ENCODE data around the gene MCC.

Gene MCC

GRCh38 chr5:113347572-113347971, 140.7 kb downstream of the MCC start:
- no peak for DNase-seq (ENCODE audit: low spot score)
- in situ Hi-C loops (cut with MboI; ENCODE audit: low pct_unique_long_range_greater_than_20kb, low sequenced_read_pairs, unreplicated experiment), result no loop called here
- TF ChIP-seq CTCF (IDR thresholded peaks at IDR 0.05; ENCODE audit: extremely low read depth, insufficient read depth, missing control alignments), result no peak

GRCh38 chr5:113344973-113345940, 143.0 kb downstream of the MCC start:
- no peak for DNase-seq (ENCODE audit: low spot score)
- in situ Hi-C loops (cut with MboI; ENCODE audit: low pct_unique_long_range_greater_than_20kb, low sequenced_read_pairs, unreplicated experiment), result no loop called here
- no peak for TF ChIP-seq CTCF (IDR thresholded peaks at IDR 0.05; ENCODE audit: extremely low read depth, insufficient read depth, missing control alignments)

- in situ Hi-C loops (cut with MboI; ENCODE audit: low pct_unique_long_range_greater_than_20kb, low sequenced_read_pairs, unreplicated experiment), result no loop called here
- no peak for DNase-seq (ENCODE audit: low spot score)
- no peak for TF ChIP-seq CTCF (IDR thresholded peaks at IDR 0.05; ENCODE audit: extremely low read depth, insufficient read depth, missing control alignments)
These were observed 144.9 kb downstream of the MCC start for GRCh38 chr5:113343343-113343742.

- no peak for TF ChIP-seq CTCF (IDR thresholded peaks at IDR 0.05; ENCODE audit: extremely low read depth, insufficient read depth, missing control alignments)
- DNase-seq (ENCODE audit: low spot score), result no peak
- in situ Hi-C loops (cut with MboI; ENCODE audit: low pct_unique_long_range_greater_than_20kb, low sequenced_read_pairs, unreplicated experiment), result no loop called here
These were observed 147.7 kb downstream of the MCC start for GRCh38 chr5:113340537-113340936.

- no peak for TF ChIP-seq CTCF (IDR thresholded peaks at IDR 0.05; ENCODE audit: extremely low read depth, insufficient read depth, missing control alignments)
- in situ Hi-C loops (cut with MboI; ENCODE audit: low pct_unique_long_range_greater_than_20kb, low sequenced_read_pairs, unreplicated experiment), result no loop called here
- DNase-seq (ENCODE audit: low spot score), result no peak
These were observed 149.6 kb downstream of the MCC start for GRCh38 chr5:113338628-113339027.

- no peak for DNase-seq (ENCODE audit: low spot score)
- in situ Hi-C loops (cut with MboI; ENCODE audit: low pct_unique_long_range_greater_than_20kb, low sequenced_read_pairs, unreplicated experiment), result no loop called here
- no peak for TF ChIP-seq CTCF (IDR thresholded peaks at IDR 0.05; ENCODE audit: extremely low read depth, insufficient read depth, missing control alignments)
These were observed 150.5 kb downstream of the MCC start for GRCh38 chr5:113337515-113338415.
